Measurements from ENCODE around the gene PRKAG2.
"Not testable (repeated sequence)": the region's sequence is repeated elsewhere in the genome, so short reads cannot be mapped to it uniquely, and the experiment has no call there.

Gene PRKAG2

DNA sequence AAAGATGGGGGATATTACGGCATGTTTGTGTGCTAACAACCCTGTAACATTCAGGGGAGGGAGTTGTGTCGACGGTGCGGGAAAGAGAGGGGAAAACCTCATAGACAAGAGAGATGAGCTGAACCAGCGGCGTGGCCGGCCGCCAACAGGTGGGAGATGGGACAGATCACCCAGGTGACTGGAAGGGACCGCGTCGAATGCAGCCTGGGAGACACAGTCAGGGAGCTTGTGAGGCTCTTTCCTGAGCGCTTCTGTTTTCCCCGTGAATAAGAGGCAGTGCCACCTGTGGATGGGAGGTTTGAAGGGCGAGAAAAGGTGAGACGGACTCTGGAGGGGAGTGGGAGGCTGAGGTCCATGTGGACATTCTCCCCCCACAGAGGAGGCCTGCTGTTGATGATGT lies 9.9 kb upstream of the PRKAG2 start:
- H3K27me3 ChIP-seq (ENCODE audit: control insufficient read depth in 1 of 2, insufficient read depth in 2 of 2, low read length in 2 of 2) = no peaks in the 10 kb centered on the region
- H3K4me1 ChIP-seq (ENCODE audit: control insufficient read depth in 1 of 2, insufficient read depth in 2 of 2, low read length in 2 of 2) = peaks cover 13 to 18% of the 10 kb centered on the region in 2 donors

DNA sequence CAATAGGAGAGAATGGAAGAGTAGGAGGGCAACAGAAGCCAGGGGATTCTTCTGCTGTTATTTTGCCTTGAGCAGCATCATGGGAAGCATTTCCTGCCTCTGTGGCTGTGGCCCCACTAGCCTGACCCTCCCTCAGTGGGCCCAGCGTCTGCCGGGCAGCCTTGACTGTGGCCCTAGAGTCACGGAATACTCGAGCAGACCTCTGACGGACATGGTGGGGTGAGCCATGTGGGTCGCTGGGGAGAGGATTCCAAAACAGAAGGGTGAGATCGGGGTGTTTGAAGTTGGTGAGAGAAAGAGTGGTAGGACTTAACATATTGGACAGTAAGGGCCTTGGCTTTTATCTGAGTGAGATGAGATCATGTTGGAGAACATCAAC lies 8.3 kb upstream of the PRKAG2 start:
- no peaks in the 10 kb centered on the region for H3K9me3 ChIP-seq (ENCODE audit: control insufficient read depth in 1 of 2, low read length in 2 of 2)
- H3K36me3 ChIP-seq (ENCODE audit: control insufficient read depth in 1 of 2, insufficient read depth in 2 of 2, low read length in 2 of 2) = no peaks in the 10 kb centered on the region
- H3K4me1 ChIP-seq (ENCODE audit: control insufficient read depth in 1 of 2, insufficient read depth in 2 of 2, low read length in 2 of 2) = peaks cover 0 to 6% of the 10 kb centered on the region in 2 donors
- no peak overlapping the region for H3K9ac ChIP-seq (ENCODE audit: low read depth in 1 of 2, low read length in 2 of 2)
- H3K4me3 ChIP-seq (ENCODE audit: low read depth in 1 of 2, low read length in 2 of 2) = no peak overlapping the region
- no peak overlapping the region for H3K27ac ChIP-seq (ENCODE audit: low read depth, low read length)
- no peaks in the 10 kb centered on the region for H3K27me3 ChIP-seq (ENCODE audit: control insufficient read depth in 1 of 2, insufficient read depth in 2 of 2, low read length in 2 of 2)

More for the DNA sequence above, 9.9 kb upstream of the PRKAG2 start:
- Histone ChIP-seq H3K4me3 (ENCODE audit: low read depth in 1 of 2, low read length in 2 of 2) (no peak overlapping the region), H3K36me3 (ENCODE audit: control insufficient read depth in 1 of 2, insufficient read depth in 2 of 2, low read length in 2 of 2) (no peaks in the 10 kb centered on the region), H3K9me3 (ENCODE audit: control insufficient read depth in 1 of 2, low read length in 2 of 2) (no peaks in the 10 kb centered on the region), H3K9ac (ENCODE audit: low read depth in 1 of 2, low read length in 2 of 2) (no peak overlapping the region), H3K27ac (ENCODE audit: low read depth, low read length) (no peak overlapping the region)

DNA sequence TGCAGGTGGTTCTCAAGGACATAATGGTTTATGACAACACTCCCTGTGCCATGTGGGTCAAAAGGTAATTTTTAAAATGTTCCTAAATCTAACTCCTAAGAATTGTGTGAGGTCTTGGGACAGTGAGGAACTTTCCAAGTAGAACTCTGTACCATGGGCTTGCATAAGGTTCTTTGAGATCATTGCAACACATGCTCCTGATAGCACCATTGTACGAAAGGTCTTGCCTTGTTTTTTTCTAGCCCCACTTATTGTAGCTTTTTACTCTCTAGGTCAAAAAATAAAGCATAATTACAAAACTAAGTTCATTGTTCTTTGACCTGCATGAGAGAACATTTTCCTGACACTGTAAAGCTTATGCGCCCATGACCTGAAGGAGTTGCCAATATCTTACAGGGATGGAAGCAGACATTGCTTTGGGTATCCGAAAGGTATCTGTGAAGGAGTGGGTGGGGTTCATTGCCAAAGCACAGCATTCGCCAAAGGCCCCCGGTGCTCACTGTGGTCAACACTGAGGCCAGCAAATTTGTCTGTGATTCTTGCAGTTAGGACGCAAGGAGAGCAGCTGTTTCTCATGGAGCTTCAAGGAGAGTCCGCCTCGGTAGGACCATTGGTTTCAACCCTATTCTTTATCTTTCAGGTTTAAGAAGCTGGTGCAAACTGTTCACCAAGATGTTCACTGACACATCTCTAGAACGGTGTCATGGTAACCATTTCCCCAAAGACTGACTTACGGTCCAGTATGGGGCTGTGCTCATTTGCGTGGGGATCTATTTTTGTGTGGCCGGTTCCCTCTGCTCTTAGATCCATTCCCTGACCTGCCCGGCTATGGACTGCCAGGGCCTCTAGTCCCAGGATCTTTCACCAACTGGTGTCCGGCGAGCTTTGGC lies 7.6 kb upstream of the PRKAG2 start:
- no peaks in the 10 kb centered on the region for H3K27me3 ChIP-seq (ENCODE audit: control insufficient read depth in 1 of 2, insufficient read depth in 2 of 2, low read length in 2 of 2)
- no peak overlapping the region for H3K4me3 ChIP-seq (ENCODE audit: low read depth in 1 of 2, low read length in 2 of 2)
- H3K4me1 ChIP-seq (ENCODE audit: control insufficient read depth in 1 of 2, insufficient read depth in 2 of 2, low read length in 2 of 2) = peaks cover 0 to 6% of the 10 kb centered on the region in 2 donors
- H3K9ac ChIP-seq (ENCODE audit: low read depth in 1 of 2, low read length in 2 of 2) = no peak overlapping the region
- H3K27ac ChIP-seq (ENCODE audit: low read depth, low read length) = no peak overlapping the region
- H3K9me3 ChIP-seq (ENCODE audit: control insufficient read depth in 1 of 2, low read length in 2 of 2) = no peaks in the 10 kb centered on the region
- no peaks in the 10 kb centered on the region for H3K36me3 ChIP-seq (ENCODE audit: control insufficient read depth in 1 of 2, insufficient read depth in 2 of 2, low read length in 2 of 2)

DNA sequence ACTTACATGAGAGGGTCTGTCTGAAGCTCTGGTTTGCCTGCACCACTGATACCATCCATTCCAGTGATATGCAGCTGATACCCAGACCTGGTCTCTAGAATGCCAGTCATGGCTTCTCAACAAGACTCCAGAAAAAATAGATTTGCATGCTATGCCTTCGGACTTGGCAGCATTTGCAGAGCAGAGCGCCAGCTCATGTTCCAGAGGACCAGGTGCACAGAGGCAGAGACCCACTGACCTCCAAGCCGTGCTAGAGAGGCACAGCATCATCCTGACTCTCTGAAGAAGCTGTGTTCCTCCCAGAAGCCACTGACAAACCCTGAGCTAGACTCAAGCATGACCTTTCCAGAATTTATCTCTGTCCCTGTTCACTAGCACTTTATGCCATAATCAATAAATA lies 6.9 kb upstream of the PRKAG2 start:
- no peaks in the 10 kb centered on the region for H3K9me3 ChIP-seq (ENCODE audit: control insufficient read depth in 1 of 2, low read length in 2 of 2)

DNA sequence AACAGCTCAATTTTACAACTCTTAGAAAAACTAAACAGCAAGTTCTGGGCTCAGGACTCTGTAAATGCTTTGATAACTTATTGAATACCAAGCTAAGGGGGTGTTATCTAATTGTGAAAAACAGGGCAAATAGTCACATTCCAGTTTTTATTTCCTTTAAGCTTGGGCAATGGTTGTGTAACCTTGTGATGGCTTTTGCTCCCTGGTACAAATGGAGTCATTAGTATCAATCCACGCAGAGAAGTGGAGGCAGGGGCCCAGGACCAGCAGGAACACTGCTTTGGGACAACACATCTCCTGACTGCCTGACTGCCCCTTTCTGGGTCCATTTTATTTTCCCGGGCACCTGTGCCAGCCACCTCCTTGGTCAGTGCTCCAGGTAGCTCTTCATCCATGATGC lies 5.8 kb upstream of the PRKAG2 start:
- no peak overlapping the region for H3K27ac ChIP-seq (ENCODE audit: low read depth, low read length)
- no peaks in the 10 kb centered on the region for H3K36me3 ChIP-seq (ENCODE audit: control insufficient read depth in 1 of 2, insufficient read depth in 2 of 2, low read length in 2 of 2)
- no peaks in the 10 kb centered on the region for H3K9me3 ChIP-seq (ENCODE audit: control insufficient read depth in 1 of 2, low read length in 2 of 2)
- no peak overlapping the region for H3K4me3 ChIP-seq (ENCODE audit: low read depth in 1 of 2, low read length in 2 of 2)
- H3K4me1 ChIP-seq (ENCODE audit: control insufficient read depth in 1 of 2, insufficient read depth in 2 of 2, low read length in 2 of 2) = peaks cover 7 to 8% of the 10 kb centered on the region in 2 donors
- no peak overlapping the region for H3K9ac ChIP-seq (ENCODE audit: low read depth in 1 of 2, low read length in 2 of 2)
- no peaks in the 10 kb centered on the region for H3K27me3 ChIP-seq (ENCODE audit: control insufficient read depth in 1 of 2, insufficient read depth in 2 of 2, low read length in 2 of 2)

More for the DNA sequence above, 6.9 kb upstream of the PRKAG2 start:
- Histone ChIP-seq H3K36me3 (ENCODE audit: control insufficient read depth in 1 of 2, insufficient read depth in 2 of 2, low read length in 2 of 2) (no peaks in the 10 kb centered on the region), H3K27me3 (ENCODE audit: control insufficient read depth in 1 of 2, insufficient read depth in 2 of 2, low read length in 2 of 2) (no peaks in the 10 kb centered on the region), H3K27ac (ENCODE audit: low read depth, low read length) (no peak overlapping the region), H3K4me1 (ENCODE audit: control insufficient read depth in 1 of 2, insufficient read depth in 2 of 2, low read length in 2 of 2) (peaks cover 0 to 6% of the 10 kb centered on the region in 2 donors), H3K9ac (ENCODE audit: low read depth in 1 of 2, low read length in 2 of 2) (no peak overlapping the region), H3K4me3 (ENCODE audit: low read depth in 1 of 2, low read length in 2 of 2) (no peak overlapping the region)

DNA sequence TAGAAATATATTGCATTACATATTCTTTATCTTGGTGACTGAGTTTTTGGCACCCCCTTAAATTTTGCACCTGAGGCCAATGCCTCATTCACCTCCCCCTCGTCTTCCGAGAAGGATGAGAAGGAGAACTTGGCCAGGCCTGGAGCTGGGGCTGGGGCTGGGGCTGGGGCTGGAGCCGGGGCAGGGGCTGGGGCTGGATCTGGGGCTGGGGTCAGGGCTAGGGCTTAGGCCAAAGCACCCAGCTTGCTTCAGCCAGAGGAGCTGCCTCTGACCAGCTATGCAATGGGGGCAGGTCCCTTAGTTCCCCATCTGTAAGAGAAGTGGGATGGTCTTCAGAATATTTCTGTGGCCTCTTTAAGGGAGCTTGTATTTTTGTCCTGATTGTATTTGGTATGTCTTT lies 3.8 kb upstream of the PRKAG2 start:
- H3K9me3 ChIP-seq (ENCODE audit: control insufficient read depth in 1 of 2, low read length in 2 of 2) = no peaks in the 10 kb centered on the region
- H3K27ac ChIP-seq (ENCODE audit: low read depth, low read length) = no peak overlapping the region
- H3K9ac ChIP-seq (ENCODE audit: low read depth in 1 of 2, low read length in 2 of 2) = no peak overlapping the region
- H3K4me1 ChIP-seq (ENCODE audit: control insufficient read depth in 1 of 2, insufficient read depth in 2 of 2, low read length in 2 of 2) = peaks cover 7 to 8% of the 10 kb centered on the region in 2 donors
- no peaks in the 10 kb centered on the region for H3K27me3 ChIP-seq (ENCODE audit: control insufficient read depth in 1 of 2, insufficient read depth in 2 of 2, low read length in 2 of 2)
- no peak overlapping the region for H3K4me3 ChIP-seq (ENCODE audit: low read depth in 1 of 2, low read length in 2 of 2)
- no peaks in the 10 kb centered on the region for H3K36me3 ChIP-seq (ENCODE audit: control insufficient read depth in 1 of 2, insufficient read depth in 2 of 2, low read length in 2 of 2)

DNA sequence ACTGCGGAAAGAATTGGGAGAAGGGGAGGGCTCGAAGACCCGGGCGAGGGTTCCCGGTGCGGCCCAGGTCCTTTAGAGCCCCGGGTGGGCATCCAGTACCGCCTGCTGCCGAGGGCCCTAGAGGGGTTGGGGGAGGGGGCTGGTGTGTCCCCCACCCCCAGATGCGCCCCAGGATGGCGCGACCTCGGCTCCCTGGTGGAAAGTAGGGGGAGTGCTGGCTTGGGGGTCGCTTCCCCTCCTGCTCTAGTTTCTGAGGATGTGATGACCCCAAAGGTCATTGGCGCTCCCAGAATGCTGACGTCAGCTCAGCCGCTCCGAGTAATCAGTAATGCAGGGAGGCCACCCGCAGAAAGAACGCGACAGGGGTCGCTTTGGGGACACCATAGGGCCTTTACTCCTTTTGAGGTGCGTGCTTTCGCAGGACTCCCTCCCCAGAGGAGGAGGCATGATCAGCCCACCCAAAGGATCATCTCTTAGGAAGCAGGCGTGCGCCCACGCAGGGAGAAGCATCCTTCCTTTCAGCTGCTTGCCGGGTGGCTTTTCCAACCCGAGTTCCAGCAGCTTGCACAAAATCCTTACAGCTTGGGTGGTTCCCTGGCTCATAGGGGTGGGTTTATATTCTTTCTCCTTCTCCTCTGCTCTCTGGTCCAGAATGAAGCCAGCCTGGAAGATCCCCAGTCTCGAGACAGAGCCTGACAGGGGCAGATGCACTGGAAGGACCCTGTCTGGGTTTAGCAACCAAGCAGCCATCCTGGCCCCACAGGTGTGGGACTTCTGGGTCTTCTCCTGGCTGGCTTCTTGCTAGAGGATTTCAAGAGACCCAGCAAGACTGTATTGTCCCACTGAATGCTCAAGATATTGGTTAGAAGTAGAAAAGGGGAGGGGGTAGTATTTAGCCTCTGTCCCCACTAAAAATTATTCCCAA lies 1.3 kb upstream of the PRKAG2 start:
- no peak overlapping the region for H3K27ac ChIP-seq (ENCODE audit: low read depth, low read length)
- peak overlapping the region; percentile 25 to 39 for H3K9ac ChIP-seq (ENCODE audit: low read depth in 1 of 2, low read length in 2 of 2)
- H3K9me3 ChIP-seq (ENCODE audit: control insufficient read depth in 1 of 2, low read length in 2 of 2) = no peaks in the 10 kb centered on the region

DNA sequence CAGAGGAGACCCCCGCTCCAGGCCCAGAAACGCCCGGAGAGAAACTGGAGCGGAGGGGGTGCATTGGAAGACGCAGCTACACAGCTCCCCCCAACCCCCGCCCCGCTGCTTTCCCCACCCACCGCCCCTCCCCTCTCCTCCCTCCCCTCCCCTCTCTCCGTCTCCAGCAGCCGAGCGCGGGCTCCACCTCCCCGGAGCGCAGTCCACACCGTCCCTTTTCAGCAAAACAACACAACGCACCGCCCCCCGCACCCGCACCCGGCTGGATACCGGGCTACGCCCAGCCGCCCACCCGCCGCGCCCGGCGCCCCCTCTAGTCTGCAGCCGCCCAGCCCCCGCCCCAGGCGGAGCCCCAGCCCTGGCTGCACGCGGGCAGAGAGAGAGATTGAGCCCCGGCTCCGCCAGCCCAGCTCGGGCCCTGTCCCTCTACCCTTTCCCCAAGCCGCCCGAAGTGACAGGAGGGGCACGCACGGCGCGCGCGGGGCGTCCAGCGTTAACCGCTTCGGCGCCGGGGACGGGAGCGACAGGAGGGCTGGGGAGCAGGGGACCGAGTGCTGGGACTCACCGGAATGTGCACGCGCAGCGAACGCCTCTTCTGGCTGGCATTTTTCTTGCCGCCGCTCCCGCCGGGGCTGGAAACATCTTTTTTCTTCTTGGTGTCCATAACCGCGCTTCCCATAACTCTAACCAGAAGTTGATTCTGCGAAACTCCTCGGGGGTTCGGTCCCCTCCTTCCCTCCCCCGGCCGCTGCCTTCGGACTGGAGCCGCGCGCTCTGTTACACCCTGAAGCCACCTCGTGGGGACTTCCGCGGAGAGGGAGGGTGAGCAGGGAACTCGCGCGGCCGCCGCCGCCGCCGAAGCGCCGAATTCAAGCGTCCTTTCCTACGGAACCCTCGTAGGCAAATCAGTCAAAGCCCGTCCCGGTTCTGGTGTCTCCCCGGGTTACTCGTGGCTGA lies 695 bp downstream of the PRKAG2 start:
- peak overlapping the region; percentile 94 to 98 for H3K4me3 ChIP-seq (ENCODE audit: low read depth in 1 of 2, low read length in 2 of 2)
- H3K4me1 ChIP-seq (ENCODE audit: control insufficient read depth in 1 of 2, insufficient read depth in 2 of 2, low read length in 2 of 2) = peaks cover 8 to 12% of the 10 kb centered on the region in 2 donors
- peak overlapping the region; percentile 77 to 87 for H3K9ac ChIP-seq (ENCODE audit: low read depth in 1 of 2, low read length in 2 of 2)
- no peaks in the 10 kb centered on the region for H3K9me3 ChIP-seq (ENCODE audit: control insufficient read depth in 1 of 2, low read length in 2 of 2)
- no peaks in the 10 kb centered on the region for H3K27me3 ChIP-seq (ENCODE audit: control insufficient read depth in 1 of 2, insufficient read depth in 2 of 2, low read length in 2 of 2)
- peak overlapping the region; percentile 91 for H3K27ac ChIP-seq (ENCODE audit: low read depth, low read length)
- H3K36me3 ChIP-seq (ENCODE audit: control insufficient read depth in 1 of 2, insufficient read depth in 2 of 2, low read length in 2 of 2) = no peaks in the 10 kb centered on the region

More for the DNA sequence above, 1.3 kb upstream of the PRKAG2 start:
- Histone ChIP-seq H3K36me3 (ENCODE audit: control insufficient read depth in 1 of 2, insufficient read depth in 2 of 2, low read length in 2 of 2) (no peaks in the 10 kb centered on the region), H3K4me1 (ENCODE audit: control insufficient read depth in 1 of 2, insufficient read depth in 2 of 2, low read length in 2 of 2) (peaks cover 8 to 12% of the 10 kb centered on the region in 2 donors), H3K27me3 (ENCODE audit: control insufficient read depth in 1 of 2, insufficient read depth in 2 of 2, low read length in 2 of 2) (no peaks in the 10 kb centered on the region), H3K4me3 (ENCODE audit: low read depth in 1 of 2, low read length in 2 of 2) (peak overlapping the region; percentile 94 to 98)

DNA sequence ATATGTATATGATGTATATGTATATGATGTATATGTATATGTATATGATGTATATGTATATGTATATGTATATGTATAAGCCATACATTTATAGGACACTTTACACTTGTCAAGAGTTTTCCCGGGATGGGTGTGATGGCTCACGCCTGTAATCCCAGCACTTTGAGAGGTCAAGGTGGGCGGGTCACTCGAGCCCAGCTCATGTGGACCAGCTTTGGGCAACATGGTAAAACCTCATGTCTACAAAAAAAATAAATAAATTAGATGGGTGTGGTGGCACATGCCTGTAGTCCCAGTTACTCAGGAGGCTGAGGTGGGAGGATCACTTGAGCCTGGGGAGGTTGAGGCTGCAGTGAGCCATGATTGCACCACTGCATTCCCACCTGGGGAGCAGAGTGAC lies 2.4 kb downstream of the PRKAG2 start:
- H3K9ac ChIP-seq (ENCODE audit: low read depth in 1 of 2, low read length in 2 of 2); H3K36me3 ChIP-seq (ENCODE audit: control insufficient read depth in 1 of 2, insufficient read depth in 2 of 2, low read length in 2 of 2); H3K27ac ChIP-seq (ENCODE audit: low read depth, low read length); H3K27me3 ChIP-seq (ENCODE audit: control insufficient read depth in 1 of 2, insufficient read depth in 2 of 2, low read length in 2 of 2); H3K9me3 ChIP-seq (ENCODE audit: control insufficient read depth in 1 of 2, low read length in 2 of 2): not testable (repeated sequence)
- H3K4me3 ChIP-seq (ENCODE audit: low read depth in 1 of 2, low read length in 2 of 2) = peak overlapping the region in 1 of 2 donors; percentile 98
- peaks cover 11 to 15% of the 10 kb centered on the region in 2 donors for H3K4me1 ChIP-seq (ENCODE audit: control insufficient read depth in 1 of 2, insufficient read depth in 2 of 2, low read length in 2 of 2)

Measured in duodenal mucosa (tissue), 2 donors.